Measurements from ENCODE around the gene SNAI3.

SNAI3 gene

GRCh38 chr16:88705801-88706228 lies 19.5 kb upstream of the SNAI3 start:
- DNase-seq (ENCODE audit: low spot score) = no peak

GRCh38 chr16:88705076-88705684 lies 18.9 kb upstream of the SNAI3 start:
- DNase-seq (ENCODE audit: low spot score) = no peak

GRCh38 chr16:88703486-88704309 lies 17.4 kb upstream of the SNAI3 start:
- DNase-seq (ENCODE audit: low spot score) = no peak

GRCh38 chr16:88702371-88703210 lies 16.3 kb upstream of the SNAI3 start:
- no peak for DNase-seq (ENCODE audit: low spot score)

- no peak for DNase-seq (ENCODE audit: low spot score)
Observed at GRCh38 chr16:88701581-88702370, 15.5 kb upstream of the SNAI3 start.

- DNase-seq (ENCODE audit: low spot score) = no peak
Observed at GRCh38 chr16:88700636-88701482, 14.6 kb upstream of the SNAI3 start.

GRCh38 chr16:88700322-88700635 lies 14.0 kb upstream of the SNAI3 start:
- no peak for DNase-seq (ENCODE audit: low spot score)

GRCh38 chr16:88699180-88699579 lies 12.9 kb upstream of the SNAI3 start:
- no peak for DNase-seq (ENCODE audit: low spot score)

- DNase-seq (ENCODE audit: low spot score) = no peak
Observed at GRCh38 chr16:88698646-88699045, 12.3 kb upstream of the SNAI3 start.

- no peak for DNase-seq (ENCODE audit: low spot score)
Observed at GRCh38 chr16:88697831-88698615, 11.7 kb upstream of the SNAI3 start.

- DNase-seq (ENCODE audit: low spot score) = no peak
Observed at GRCh38 chr16:88697116-88697830, 11.0 kb upstream of the SNAI3 start.

- no peak for DNase-seq (ENCODE audit: low spot score)
Observed at GRCh38 chr16:88696441-88696840, 10.1 kb upstream of the SNAI3 start.

- no peak for DNase-seq (ENCODE audit: low spot score)
Observed at GRCh38 chr16:88695753-88696152, 9.4 kb upstream of the SNAI3 start.

GRCh38 chr16:88695218-88695617 lies 8.9 kb upstream of the SNAI3 start:
- no peak for DNase-seq (ENCODE audit: low spot score)

GRCh38 chr16:88694221-88695087 lies 8.1 kb upstream of the SNAI3 start:
- no peak for DNase-seq (ENCODE audit: low spot score)

GRCh38 chr16:88693420-88694177 lies 7.3 kb upstream of the SNAI3 start:
- no peak for DNase-seq (ENCODE audit: low spot score)

GRCh38 chr16:88692861-88693260 lies 6.6 kb upstream of the SNAI3 start:
- no peak for DNase-seq (ENCODE audit: low spot score)

Measured in hematopoietic multipotent progenitor cell treated with erythropoietin and hydrocortisone succinate and interleukin-3 and kit ligand, for 17 days (in vitro differentiated cells).